ENCODE data around the gene ALK. TPM values are rescaled to one million over a fixed set of nuclear protein-coding genes. Genes with fewer than 3 reads are reported as not detected.
"Not testable (repeated sequence)": the region's sequence is repeated elsewhere in the genome, so short reads cannot be mapped to it uniquely, and the experiment has no call there.

The ALK gene
- total RNA-seq, 1 experiment from 2014 or later, result not detected

- no peak overlapping the region for H4K91ac ChIP-seq (ENCODE audit: insufficient read length, low read depth, low read length)
- H3K79me1 ChIP-seq (ENCODE audit: insufficient read depth, low read depth, low read length, poor library complexity, severe bottlenecking), result no peaks in the 10 kb centered on the region
- no peak overlapping the region for H3K4me2 ChIP-seq (ENCODE audit: insufficient read depth, insufficient read length, low read length)
- H3K27me3 ChIP-seq (ENCODE audit: insufficient read depth, low read length), result no peaks in the 10 kb centered on the region
- no peaks in the 10 kb centered on the region for H3K4me1 Mint-ChIP-seq
- H2BK15ac ChIP-seq (ENCODE audit: low read depth, low read length), result no peak overlapping the region
- H4K20me1 ChIP-seq (ENCODE audit: control insufficient read depth, insufficient read depth, insufficient read length), result no peaks in the 10 kb centered on the region
- H2AK5ac ChIP-seq (ENCODE audit: insufficient read length, low read length), result no peak overlapping the region
- H4K5ac ChIP-seq (ENCODE audit: insufficient read length, low read depth, low read length), result no peak overlapping the region
- no peaks in the 10 kb centered on the region for H3K36me3 Mint-ChIP-seq (ENCODE audit: insufficient read depth in 1 of 3, low read depth in 3 of 3)
- no peak overlapping the region for H2BK120ac ChIP-seq (ENCODE audit: low read depth, low read length, poor library complexity, severe bottlenecking)
- H3K14ac ChIP-seq (ENCODE audit: insufficient read depth, low read length), result no peak overlapping the region
- no peaks in the 10 kb centered on the region for H3K9me3 ChIP-seq (ENCODE audit: control insufficient read depth, low read depth, low read length)
- H2BK20ac ChIP-seq (ENCODE audit: low read depth, low read length, poor library complexity, severe bottlenecking), result no peak overlapping the region
- H4K8ac ChIP-seq (replicated peaks; ENCODE audit: insufficient read length, low read depth, low read length), result no peak overlapping the region
- no peak overlapping the region for H3K56ac ChIP-seq (ENCODE audit: insufficient read length, low read depth, low read length)
- H3K23ac ChIP-seq (ENCODE audit: insufficient read length, low read depth, low read length), result no peak overlapping the region
- H2AFZ ChIP-seq (ENCODE audit: low read length), result no peak overlapping the region
- no CpG with 5 or more reads among the region's 6 CpGs for WGBS (ENCODE audit: extremely low coverage, insufficient read length, low lambda C conversion rate)
- no peaks in the 10 kb centered on the region for H3K23me2 ChIP-seq (ENCODE audit: insufficient read length, low read depth, low read length, poor library complexity, severe bottlenecking)
- no peak for TF ChIP-seq CTCF (conservative IDR thresholded peaks at IDR 0.05)
- no peak overlapping the region for H3K4ac ChIP-seq (ENCODE audit: low read depth, low read length)
- H3T11ph ChIP-seq (ENCODE audit: low read length), result no peak overlapping the region
- H3K9ac ChIP-seq (ENCODE audit: extremely low read depth, insufficient read length, low read length), result no peak overlapping the region
- H2BK12ac ChIP-seq (ENCODE audit: insufficient read length, low read depth, low read length), result no peak overlapping the region
- no peaks in the 10 kb centered on the region for H3K4me1 ChIP-seq (ENCODE audit: insufficient read depth, low read length)
- no peak for DNase-seq
- peaks cover 6% of the 10 kb centered on the region; the same call in 1 of the 2 replicates for H3K27me3 Mint-ChIP-seq (ENCODE audit: low read depth)
- no peaks in the 10 kb centered on the region; a peak in 1 of 5 replicates for H3K9me3 Mint-ChIP-seq
- H2BK5ac ChIP-seq (ENCODE audit: insufficient read length, low read length), result no peak overlapping the region
- no peaks in the 10 kb centered on the region for H3K79me2 ChIP-seq (ENCODE audit: insufficient read depth, low read length)
- no peak overlapping the region for H3K27ac Mint-ChIP-seq
- H3K27ac ChIP-seq (ENCODE audit: insufficient read length, low read depth, low read length), result no peak overlapping the region
- H3K18ac ChIP-seq (ENCODE audit: insufficient read length, low read depth, low read length), result no peak overlapping the region
- no peak overlapping the region for H3K4me3 Mint-ChIP-seq
Measured at GRCh38 chr2:29751390-29751789, 170.0 kb downstream of the ALK start.

- not testable (repeated sequence) for H3K79me1 ChIP-seq (ENCODE audit: insufficient read depth, low read depth, low read length, poor library complexity, severe bottlenecking); H2BK20ac ChIP-seq (ENCODE audit: low read depth, low read length, poor library complexity, severe bottlenecking); H2BK5ac ChIP-seq (ENCODE audit: insufficient read length, low read length); H3K18ac ChIP-seq (ENCODE audit: insufficient read length, low read depth, low read length); H2BK120ac ChIP-seq (ENCODE audit: low read depth, low read length, poor library complexity, severe bottlenecking); H3K9ac ChIP-seq (ENCODE audit: extremely low read depth, insufficient read length, low read length); H4K5ac ChIP-seq (ENCODE audit: insufficient read length, low read depth, low read length); H3K9me3 Mint-ChIP-seq; H3K27me3 Mint-ChIP-seq (ENCODE audit: low read depth); H2AFZ ChIP-seq (ENCODE audit: low read length); H3T11ph ChIP-seq (ENCODE audit: low read length); H3K9me3 ChIP-seq (ENCODE audit: control insufficient read depth, low read depth, low read length); H2BK15ac ChIP-seq (ENCODE audit: low read depth, low read length); H3K27ac Mint-ChIP-seq; H3K4me1 Mint-ChIP-seq; H3K23me2 ChIP-seq (ENCODE audit: insufficient read length, low read depth, low read length, poor library complexity, severe bottlenecking); DNase-seq; H3K23ac ChIP-seq (ENCODE audit: insufficient read length, low read depth, low read length); H4K20me1 ChIP-seq (ENCODE audit: control insufficient read depth, insufficient read depth, insufficient read length); H3K4me2 ChIP-seq (ENCODE audit: insufficient read depth, insufficient read length, low read length); H3K4ac ChIP-seq (ENCODE audit: low read depth, low read length); H3K4me3 Mint-ChIP-seq; H3K4me1 ChIP-seq (ENCODE audit: insufficient read depth, low read length); H2BK12ac ChIP-seq (ENCODE audit: insufficient read length, low read depth, low read length); H2AK5ac ChIP-seq (ENCODE audit: insufficient read length, low read length); H3K27ac ChIP-seq (ENCODE audit: insufficient read length, low read depth, low read length); H4K8ac ChIP-seq (replicated peaks; ENCODE audit: insufficient read length, low read depth, low read length); H3K14ac ChIP-seq (ENCODE audit: insufficient read depth, low read length); H3K79me2 ChIP-seq (ENCODE audit: insufficient read depth, low read length); H3K27me3 ChIP-seq (ENCODE audit: insufficient read depth, low read length); H3K56ac ChIP-seq (ENCODE audit: insufficient read length, low read depth, low read length); H3K36me3 Mint-ChIP-seq (ENCODE audit: insufficient read depth in 1 of 3, low read depth in 3 of 3); H4K91ac ChIP-seq (ENCODE audit: insufficient read length, low read depth, low read length)
- WGBS (ENCODE audit: extremely low coverage, insufficient read length, low lambda C conversion rate), result no CpG with 5 or more reads among the region's 3 CpGs
Measured at GRCh38 chr2:29750463-29750862, 170.9 kb downstream of the ALK start.
